Measurements from ENCODE around the gene SENP1.

Gene SENP1

DNA sequence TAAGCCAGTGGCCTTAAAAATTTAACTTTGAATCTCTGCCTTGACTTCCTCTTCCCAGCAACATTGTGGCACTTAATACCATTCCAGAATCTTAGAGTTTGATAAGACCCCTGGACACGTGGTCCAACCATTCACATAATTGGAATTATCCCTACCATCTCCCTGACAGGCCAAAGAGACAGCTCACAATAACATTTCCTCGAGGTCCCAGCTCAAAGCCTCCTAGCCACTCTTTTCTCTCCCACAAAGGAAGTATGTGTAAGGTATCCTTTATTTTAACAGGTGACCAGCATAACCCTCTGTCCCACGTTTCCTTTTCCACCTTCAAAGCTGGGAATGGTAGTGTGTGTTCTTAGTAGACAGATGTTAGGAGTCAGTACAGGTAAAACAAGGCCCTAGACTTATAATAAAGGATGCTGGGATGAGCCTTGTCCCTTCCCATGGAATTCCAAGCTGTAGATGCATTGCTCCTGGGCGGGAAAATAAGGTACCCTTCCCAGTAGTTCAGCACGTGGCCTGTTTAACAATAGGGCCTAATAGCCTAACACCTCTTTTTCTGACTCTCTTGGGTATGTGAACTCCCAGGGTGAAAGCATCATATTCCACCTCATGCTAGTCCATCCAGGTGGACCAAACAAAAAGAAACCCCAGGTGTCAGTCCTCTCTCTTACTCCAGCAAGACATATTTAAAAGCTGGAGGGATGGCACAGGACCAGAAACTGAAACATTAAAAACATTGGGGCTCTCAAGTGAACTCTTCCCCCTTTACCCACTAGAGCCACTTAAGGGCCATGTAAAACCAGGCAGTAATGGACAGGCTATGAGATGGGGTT, 64.1 kb downstream of the SENP1 start:
- no peak for FAIRE-seq
- no peak for DNase-seq (ENCODE audit: extremely low spot score, insufficient read length, low read depth)

GRCh38 chr12:48040354-48040753, 65.5 kb downstream of the SENP1 start:
- DNase-seq (ENCODE audit: extremely low spot score, insufficient read length, low read depth) = no peak
- no peak for FAIRE-seq

- DNase-seq (ENCODE audit: extremely low spot score, insufficient read length, low read depth) = no peak
- FAIRE-seq = no peak
These were observed 66.7 kb downstream of the SENP1 start for GRCh38 chr12:48039151-48039550.

GRCh38 chr12:48038085-48038484, 67.8 kb downstream of the SENP1 start:
- DNase-seq (ENCODE audit: extremely low spot score, insufficient read length, low read depth) (no peak), FAIRE-seq (no peak)

- FAIRE-seq (no peak), DNase-seq (ENCODE audit: extremely low spot score, insufficient read length, low read depth) (no peak)
These were observed 68.5 kb downstream of the SENP1 start for GRCh38 chr12:48037267-48037915.

DNA sequence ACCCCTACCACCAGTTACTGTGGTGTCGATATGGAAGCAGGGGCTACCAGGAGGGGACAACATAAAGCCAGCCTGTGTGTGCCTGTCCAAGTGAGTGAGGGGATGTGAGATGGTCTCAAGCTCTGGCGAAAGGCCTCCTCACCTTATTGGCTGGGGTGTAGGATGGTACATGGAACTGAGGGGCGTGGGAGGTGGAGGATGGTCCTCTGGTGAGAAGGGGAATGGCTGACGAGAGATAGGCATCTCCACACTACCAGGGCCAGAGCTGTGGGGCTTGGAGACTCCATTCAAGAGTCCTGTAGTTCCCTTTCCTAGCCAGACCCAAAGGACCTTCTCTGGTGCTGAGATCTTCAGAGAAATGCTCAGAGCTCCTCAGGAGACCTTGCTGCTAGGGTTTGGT, 69.1 kb downstream of the SENP1 start:
- no peak for FAIRE-seq

DNA sequence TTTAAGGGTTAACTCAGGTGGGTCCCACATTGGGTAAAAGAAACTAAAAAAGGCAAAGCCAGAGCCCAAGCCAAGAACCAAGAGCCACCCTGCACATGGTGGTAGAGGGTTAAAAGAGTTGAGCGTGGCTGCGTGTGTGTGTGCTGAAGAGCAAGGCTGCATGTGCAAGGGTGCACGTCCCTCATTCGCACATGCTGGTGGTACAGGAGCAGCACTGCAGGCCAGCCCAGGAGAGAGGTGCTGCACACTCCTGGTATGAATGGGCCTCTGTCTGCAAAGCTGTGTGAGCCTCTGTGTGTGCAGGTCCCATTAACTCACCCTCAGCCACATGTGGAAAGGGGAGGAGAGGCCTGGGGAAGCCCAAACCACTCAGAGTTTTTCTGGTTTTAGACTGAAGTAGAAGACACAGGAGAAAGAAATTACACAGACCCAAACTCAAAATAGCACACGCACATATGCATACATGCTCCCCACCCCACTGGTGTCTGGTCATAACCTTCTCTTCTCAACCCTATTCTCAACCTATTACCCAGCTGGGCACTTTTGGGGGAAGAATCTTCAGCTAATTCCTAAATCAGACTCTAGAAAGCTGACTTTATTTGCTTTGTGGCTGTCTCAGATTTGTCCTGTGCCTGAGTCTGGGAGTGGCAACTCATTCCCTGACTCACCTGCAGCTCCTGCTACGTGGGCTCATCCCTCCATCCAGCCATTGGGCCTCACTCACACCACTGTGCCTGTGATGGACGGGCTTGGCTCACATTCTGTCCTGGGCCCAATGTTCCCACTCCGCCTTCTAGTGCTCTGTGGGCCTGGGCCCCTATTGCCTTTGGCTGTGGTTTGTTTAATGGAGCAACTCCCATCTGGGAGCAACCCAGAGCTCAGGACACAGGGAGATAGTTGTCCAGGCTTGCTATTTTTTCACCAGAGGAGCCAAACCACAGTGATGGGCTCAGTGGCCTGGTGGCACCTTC, 70.8 kb downstream of the SENP1 start:
- FAIRE-seq = no peak
- DNase-seq (ENCODE audit: extremely low spot score, insufficient read length, low read depth) = no peak

More for the DNA sequence above, 69.1 kb downstream of the SENP1 start:
- DNase-seq (ENCODE audit: extremely low spot score, insufficient read length, low read depth) = no peak

DNA sequence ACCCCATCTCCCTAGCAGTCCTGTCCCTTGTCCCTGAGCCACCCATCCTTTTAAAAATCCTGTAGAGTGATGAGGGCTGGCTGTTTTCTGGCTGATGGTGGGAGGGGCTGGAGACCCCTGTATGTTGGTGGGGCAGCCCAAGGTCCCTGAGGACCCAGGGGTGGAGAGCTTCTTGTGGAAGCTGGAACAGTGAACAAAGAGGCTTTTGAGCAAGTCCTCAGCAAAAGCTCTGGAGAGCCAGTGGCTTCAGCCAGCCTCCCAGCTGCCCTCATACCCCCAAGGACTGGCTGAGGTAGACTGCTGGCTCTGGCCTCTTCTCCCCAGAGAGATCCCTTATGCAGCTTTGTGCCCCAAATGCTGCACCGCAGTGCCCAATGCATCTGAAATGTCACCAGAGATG, 72.4 kb downstream of the SENP1 start:
- FAIRE-seq = no peak
- DNase-seq (ENCODE audit: extremely low spot score, insufficient read length, low read depth) = no peak

- no peak for DNase-seq (ENCODE audit: extremely low spot score, insufficient read length, low read depth)
- no peak for FAIRE-seq
These were observed 73.3 kb downstream of the SENP1 start for GRCh38 chr12:48032597-48032996.

DNA sequence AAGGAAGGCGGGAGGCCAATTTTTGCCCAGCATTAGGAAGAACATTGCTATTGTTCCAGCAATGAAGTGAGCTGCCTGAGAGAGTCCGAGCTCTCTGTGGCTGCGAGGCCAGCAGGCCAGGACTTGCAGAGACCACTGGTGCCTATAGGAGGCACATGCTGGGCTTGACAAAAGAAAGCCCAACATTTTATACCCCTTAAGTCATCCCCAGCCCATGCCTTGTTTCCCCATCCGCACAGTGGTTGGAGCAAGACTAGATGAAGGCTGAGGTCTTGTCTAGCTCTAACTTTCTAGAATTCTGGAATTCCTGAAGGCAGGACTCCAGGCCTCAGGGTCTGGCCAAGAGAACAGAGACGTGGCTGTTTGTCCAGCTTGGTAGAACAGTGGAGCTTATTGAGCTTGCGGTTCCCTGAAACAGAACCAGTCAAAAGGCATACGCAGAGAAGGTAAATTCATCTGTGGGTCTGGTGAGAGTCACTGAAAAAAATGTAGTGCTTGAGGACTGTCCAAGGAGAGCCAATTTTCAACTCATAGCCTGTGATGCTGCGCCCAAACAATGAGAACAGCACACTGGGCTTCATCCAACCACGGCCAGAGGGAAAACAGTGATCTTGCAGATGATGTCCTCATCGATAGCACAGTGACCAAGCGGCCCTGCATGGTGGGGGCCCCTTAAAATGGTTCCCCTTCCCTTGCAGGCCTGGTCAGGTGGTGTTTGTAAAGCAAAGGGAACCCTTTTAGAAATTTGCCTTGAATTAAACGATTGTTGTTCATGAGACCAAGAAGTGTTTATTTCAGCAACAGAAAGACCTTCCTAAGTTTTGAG, 74.5 kb downstream of the SENP1 start:
- no peak for FAIRE-seq
- DNase-seq (ENCODE audit: extremely low spot score, insufficient read length, low read depth) = no peak

DNA sequence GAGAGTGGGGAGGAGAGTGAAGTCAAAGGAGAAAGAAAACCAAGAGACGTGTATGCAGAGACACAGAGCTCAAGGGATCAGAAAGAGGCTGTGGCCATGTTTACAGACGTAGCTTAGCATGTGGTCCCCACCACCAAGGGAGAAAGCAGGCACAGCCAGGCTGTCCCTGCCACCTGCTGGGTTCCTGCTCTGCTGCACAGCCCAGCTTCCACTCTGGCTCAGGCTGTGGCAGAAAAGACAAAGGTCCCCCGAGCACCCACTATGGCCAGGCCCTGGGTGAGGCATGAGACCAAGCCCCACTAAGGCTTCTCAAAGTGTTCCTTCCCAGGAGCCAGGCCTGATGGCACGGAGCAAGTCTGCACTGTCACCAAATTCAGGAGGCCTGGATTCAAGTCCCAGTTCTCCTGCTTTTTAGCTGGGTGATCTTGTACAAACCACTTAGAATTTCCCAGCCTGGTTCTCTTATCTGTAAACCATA, 75.7 kb downstream of the SENP1 start:
- DNase-seq (ENCODE audit: extremely low spot score, insufficient read length, low read depth) = no peak
- FAIRE-seq = no peak

- no peak for FAIRE-seq
- DNase-seq (ENCODE audit: extremely low spot score, insufficient read length, low read depth) = no peak
These were observed 76.2 kb downstream of the SENP1 start for GRCh38 chr12:48029491-48030172.

DNA sequence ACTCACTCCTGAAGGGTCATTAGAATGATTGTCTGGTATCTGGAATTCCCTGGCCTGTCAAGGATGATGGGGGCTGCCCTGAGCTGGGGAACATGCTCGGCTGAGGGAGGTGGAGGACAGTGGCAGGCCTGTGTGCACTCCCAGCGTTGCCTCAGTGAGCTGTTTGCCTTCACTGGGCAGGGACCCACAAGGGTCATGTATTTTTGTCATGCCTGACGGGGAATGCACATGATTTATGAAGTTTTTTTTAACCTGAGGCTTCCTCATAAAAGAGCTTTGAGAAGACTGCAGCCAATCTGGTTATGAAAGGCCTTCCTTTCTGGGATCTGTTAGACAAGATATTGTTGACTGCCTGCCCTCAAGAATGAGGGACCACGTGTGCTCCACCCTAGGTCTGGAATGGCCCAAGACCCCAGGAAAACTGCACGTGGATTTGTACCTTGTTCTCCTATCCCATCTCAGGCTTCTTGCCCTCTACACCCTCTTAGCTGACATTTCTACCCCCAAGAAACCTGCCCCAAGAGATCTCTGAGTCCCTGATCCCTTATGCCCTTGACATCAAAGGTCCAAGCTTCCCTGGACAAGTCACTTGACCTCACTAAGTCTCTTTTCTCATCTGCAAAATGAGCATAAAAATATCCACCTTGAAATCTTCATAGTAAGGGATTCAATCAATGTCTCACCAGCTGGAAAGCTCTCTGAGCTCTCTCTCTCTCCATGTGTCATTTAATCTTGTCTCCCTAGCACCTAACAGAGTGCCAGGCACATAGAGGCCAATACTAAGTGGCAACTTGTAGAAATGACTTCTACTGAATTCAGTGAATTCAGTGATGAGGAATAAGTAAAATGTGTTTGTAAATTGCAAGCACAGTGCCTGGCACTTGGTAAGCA, 77.1 kb downstream of the SENP1 start:
- DNase-seq (ENCODE audit: extremely low spot score, insufficient read length, low read depth) (no peak), FAIRE-seq (no peak)

DNA sequence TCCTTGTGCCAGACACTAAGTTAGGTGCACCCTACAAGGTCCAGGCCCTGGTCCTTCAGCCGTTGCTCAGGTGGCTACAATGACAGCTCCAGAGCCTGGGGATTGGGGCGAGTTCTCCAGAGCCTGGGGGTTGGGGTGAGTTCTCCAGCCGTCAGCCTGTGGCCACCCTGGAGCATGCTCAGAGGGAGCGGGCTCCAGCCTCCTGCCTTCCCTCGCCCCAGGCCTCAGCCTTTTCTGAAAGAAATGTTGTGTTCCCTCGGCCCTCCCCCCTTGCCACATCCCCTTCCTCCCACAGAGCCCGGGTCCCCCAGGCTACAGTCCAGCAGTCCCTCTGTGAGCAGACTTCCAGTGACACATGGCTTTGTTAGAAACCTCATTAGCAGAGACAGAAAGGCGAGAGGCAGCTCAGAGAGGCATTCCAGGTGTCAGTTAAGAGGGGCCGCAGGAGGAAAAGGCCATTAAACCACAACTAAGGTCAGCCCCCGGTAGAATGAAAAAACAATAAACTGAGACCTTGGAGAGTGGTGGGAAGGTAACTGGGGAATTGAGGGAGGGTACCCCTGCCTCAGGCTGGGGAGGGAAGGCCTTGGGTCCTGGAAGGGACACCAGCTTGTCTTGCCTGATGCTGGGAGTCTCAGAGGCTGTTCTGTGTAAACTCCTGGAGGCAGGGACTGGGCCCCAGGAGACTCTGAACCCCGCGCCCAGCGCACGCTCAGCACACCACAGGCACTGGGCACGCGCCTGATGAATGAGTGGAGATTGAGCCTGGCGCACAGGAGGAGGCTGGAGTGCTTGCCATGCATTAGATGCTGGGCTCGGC, 78.5 kb downstream of the SENP1 start:
- DNase-seq (ENCODE audit: extremely low spot score, insufficient read length, low read depth) = no peak
- FAIRE-seq = no peak

GRCh38 chr12:48026060-48026827, 79.6 kb downstream of the SENP1 start:
- FAIRE-seq (no peak), DNase-seq (ENCODE audit: extremely low spot score, insufficient read length, low read depth) (no peak)

DNA sequence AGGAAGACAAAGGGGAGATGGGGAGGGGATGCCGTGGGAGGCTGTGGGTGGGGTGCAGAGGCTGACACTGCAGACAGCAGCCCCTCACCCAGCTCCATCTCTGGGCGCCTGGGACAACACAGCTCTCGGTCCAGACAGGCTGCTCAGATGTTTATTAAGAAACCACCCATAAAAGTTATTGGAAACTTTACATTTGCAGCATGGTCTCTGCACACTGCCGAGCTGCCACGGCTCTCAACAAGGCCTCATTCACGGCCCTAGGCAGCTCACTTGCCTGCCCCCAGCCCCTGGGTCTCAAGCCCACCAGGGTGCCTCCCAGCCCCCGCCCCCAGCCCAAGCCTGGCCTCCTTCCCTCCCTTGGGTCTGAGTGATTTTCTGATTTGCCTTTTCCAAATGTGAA, 80.6 kb downstream of the SENP1 start:
- no peak for FAIRE-seq
- no peak for DNase-seq (ENCODE audit: extremely low spot score, insufficient read length, low read depth)

Measured in GM18507 (cell line).